NCI-H460 (cell line): Measurements from ENCODE around the gene SAMD8. TPM values are rescaled to one million over a fixed set of nuclear protein-coding genes. Genes with fewer than 3 reads are reported as not detected.

Experiments used
- DNase-seq: peaks from one replicate; pipeline ENCODE4 v3.0.0-alpha.2; 2016; ENCODE audit warnings: low read depth; ENCODE audit errors: extremely low read depth
- total RNA-seq: library from RNA; depleted of rRNA; stranded (reverse); fragments of >200 nt; shearing (Covaris generic); gene quantifications from 2 replicates; pipeline ENCODE4 v1.2.3, GENCODE V29; 2014

Gene SAMD8
- total RNA-seq, 1 experiment from 2014 or later, result 32.9 TPM

DNA sequence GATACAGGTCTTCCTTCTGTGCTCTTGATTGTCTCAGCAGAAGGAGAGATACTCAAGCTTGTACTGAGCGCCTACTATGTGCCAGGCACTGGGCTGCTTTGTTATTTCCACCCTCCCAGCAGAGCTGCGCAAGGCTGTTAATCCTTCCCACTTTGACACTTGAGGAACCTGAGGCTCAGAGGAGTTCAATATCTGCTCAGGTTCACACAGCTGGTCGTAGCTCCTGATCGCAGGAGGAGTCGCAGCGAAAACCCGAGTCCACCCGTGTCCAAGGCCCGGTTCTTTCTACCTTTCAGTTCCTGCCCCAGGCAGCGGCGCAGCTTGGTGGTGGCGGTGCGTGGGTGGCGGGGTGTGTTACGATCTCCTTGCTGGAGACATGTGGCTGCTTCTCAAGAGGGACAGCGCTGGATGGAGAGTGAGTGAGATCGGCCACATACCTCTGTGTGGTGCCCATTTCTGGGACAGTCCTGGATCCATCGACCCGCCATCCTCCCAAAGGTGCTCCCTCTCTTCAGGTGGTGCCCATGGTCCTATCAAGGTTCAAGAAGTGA lies 26.5 kb upstream of the SAMD8 start:
- no peak for DNase-seq

DNA sequence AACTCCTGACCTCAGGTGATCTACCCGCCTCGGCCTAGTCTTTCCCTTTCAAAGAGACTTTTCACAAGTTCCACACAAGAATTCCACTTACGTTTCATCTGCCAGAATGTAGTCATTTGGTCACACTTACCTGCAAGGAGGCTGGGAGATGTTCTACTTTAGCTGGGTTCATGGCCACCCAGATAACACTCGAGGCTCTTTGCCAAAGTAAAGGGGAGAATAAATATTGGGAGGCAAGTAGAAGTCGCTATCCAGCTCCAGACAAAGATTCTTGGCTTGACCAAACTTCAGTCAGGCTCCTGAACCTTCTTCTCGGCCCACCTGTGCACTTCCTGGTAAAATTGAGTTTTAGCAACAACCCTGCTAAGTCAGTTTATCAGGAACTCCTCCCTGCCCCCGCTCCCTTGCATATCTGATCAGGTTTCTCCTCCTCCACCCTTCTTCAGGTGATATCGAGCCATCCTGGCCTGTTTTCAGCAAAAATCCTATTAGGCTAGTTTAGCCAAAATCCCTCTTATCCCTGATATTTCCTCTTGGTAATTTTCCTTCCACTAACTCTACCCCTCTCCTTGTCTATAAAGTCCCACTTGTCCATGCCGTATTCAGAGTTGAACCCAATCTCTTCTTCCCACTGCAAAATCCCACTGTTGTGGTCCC lies 25.1 kb upstream of the SAMD8 start:
- DNase-seq, result no peak

- no peak for DNase-seq
These were observed 22.8 kb upstream of the SAMD8 start for GRCh38 chr10:75088640-75089039.

GRCh38 chr10:75089634-75090033 lies 21.8 kb upstream of the SAMD8 start:
- no peak for DNase-seq

DNA sequence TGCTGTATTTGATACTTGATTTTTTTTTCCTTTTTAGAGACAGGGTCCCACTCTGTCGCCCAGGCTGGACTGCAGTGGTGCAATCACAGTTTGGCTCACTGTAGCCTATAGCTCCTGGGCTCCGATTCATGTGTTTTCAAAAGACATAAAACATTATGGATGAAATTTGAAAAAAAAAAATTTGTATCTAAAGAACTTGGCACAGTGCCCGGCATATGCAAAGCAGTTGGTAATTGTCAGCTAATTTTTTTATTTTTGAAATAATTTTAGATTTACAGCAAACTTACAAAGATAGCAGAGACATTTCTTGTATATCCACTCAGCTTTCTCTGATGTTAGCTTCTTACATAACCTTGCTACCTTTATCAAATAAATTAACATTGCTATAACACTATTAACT lies 20.3 kb upstream of the SAMD8 start:
- DNase-seq, result no peak

DNA sequence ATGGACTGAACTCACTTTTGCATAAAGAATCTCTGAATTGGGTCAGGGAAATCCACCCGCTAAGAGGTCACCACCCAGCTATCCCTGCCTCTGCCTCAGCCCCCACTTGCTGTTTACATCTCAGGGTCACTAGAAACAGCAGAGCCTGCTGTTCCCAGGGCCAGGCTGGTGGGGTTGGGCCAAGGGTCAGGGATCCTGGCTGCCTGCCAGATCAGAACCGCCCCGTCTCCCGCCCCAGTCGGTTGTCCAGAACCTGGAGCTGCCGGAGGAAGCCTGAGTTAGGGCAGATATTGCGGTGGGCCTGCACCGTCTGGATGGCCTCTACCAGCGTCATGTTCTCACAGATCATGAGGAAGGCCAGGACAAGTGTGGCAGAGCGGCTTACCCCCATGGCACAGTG lies 17.0 kb upstream of the SAMD8 start:
- DNase-seq, result no peak

GRCh38 chr10:75095631-75096030 lies 15.8 kb upstream of the SAMD8 start:
- DNase-seq, result no peak

GRCh38 chr10:75096749-75097148 lies 14.7 kb upstream of the SAMD8 start:
- no peak for DNase-seq

DNA sequence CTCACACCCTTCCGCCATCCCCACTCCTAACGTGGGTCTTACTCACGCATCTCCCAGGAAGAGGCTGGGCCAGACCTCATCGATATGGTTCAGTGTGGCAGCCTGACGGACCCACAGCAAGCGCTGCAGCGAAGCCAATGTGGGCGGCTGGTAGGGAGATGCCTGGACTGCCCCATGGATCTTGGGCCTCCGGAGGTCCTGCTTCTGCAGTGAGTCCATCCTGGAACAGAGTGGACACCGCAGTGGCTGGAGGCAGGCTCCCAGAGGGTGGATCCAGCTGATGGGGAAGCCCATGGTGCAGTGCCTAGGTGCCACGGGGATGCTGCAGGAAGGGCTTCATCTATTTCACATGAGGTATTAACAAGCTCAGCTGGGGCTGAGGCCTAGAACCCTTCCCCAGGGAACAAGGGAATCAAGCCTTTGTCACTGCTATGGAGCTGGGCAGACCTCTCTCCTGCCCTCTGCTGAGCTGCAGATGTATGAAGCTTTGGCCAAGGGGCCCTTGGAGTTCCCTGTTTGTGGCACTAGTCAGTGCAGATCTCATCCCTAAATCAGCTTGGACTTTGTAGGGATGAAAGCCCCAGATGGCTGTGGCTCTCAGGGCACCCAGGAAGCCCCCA lies 13.7 kb upstream of the SAMD8 start:
- no peak for DNase-seq

GRCh38 chr10:75098902-75099673 lies 12.4 kb upstream of the SAMD8 start:
- no peak for DNase-seq

GRCh38 chr10:75099952-75100763 lies 11.3 kb upstream of the SAMD8 start:
- peak; percentile 60 for DNase-seq

DNA sequence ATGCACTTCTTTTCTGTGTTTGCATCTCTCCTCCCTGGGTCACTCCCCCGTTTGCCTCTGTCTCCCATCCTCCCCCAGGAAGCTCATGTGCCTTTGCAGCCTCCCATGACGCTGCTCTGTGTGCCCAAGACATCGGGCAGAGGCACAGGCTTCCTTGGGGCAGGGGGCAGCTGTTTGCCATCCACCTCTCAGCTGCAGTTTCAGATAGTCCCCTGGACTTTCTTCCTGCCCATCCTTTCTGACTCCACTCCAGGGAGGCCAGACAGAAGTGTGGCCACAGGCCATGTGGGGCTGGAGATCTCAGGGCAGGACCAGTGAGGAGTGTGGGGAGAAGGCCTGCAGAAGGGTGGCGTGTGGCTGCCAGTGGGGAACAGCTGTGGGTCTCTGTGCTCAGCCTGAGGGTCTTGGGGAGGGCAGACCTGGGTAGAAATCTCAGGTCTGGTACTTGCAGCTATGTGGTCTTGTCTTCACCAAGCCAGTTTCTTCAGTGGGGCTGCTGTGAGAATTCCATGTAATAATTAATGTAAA lies 10.6 kb upstream of the SAMD8 start:
- no peak for DNase-seq

DNA sequence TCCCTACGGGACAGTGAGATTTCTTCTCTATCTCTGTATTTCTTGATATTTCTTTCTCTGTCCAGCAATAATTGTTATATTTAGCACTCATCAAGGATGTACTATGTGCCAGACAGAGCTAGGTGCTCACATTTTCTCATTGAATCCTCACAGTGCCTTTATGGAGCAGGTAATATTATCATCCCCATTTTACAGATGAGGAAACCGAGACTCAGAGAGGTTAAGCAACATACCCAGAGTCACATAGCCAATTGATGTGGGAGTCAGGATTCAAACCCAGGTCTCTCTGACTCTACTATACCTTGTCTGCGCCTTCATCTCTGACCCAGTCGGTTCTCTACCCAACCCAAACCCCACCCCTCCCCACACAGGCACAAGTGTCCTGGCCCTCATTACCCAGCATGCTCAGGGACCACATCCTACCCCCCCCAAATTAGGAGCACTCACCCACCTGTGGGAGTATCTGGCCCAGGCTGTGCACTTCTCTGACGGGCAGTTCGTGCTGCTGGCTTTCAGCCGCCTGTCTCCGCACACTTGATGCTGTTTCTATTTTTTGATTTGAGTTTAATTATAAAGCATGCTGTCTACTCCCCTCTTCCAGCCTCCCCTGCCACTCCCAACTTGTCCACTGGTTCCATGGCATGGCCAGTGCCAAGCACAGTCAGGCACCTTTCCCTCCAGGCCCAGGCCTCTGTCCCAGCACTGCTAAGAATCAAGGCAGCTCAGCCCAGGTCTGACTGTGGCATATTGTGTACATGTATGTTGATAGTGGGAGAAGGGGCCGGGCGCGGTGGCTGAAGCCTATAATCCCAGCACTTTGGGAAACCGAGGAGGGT lies 9.8 kb upstream of the SAMD8 start:
- no peak for DNase-seq

DNA sequence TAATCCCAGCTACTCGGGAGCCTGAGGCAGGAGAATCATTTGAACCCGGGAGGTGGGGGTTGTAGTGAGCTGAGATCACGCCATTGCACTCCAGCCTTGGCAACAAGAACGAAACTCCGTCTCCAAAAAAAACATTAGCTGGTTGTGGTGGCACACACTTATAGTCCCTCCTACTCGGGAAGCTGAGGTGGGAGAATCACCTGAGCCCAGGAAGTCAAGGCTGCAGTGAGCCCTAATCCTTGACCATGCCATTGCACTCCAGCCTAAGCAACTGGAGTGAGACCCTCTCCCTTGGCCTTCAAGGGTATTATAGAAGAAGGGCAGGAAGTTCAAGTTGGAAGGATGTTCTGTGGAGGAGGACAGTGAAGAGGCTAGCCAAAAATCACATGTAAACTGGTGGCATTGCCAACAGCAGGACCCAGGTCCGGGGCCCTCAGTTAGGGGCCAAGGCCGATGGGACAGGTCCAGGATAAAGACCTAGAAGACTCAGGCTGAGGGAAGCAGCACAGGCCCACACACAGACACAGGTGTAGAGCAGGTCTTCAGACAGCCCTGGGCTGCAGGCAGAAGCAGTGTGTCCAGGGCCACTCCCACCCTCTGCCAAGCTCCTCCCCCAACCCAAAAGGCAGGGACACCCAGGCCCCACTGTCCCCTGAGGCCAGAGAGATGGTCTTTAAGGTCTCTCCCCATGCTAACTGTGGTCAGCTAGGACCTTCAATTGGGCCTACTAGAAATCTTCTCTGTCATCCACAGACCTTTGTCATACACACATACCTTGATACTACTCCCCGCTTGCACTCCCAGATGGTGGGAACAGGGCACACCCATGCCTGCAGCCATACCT lies 8.4 kb upstream of the SAMD8 start:
- no peak for DNase-seq

GRCh38 chr10:75103881-75104686 lies 7.4 kb upstream of the SAMD8 start:
- no peak for DNase-seq

- DNase-seq, result no peak
These were observed 6.6 kb upstream of the SAMD8 start for GRCh38 chr10:75104842-75105241.

DNA sequence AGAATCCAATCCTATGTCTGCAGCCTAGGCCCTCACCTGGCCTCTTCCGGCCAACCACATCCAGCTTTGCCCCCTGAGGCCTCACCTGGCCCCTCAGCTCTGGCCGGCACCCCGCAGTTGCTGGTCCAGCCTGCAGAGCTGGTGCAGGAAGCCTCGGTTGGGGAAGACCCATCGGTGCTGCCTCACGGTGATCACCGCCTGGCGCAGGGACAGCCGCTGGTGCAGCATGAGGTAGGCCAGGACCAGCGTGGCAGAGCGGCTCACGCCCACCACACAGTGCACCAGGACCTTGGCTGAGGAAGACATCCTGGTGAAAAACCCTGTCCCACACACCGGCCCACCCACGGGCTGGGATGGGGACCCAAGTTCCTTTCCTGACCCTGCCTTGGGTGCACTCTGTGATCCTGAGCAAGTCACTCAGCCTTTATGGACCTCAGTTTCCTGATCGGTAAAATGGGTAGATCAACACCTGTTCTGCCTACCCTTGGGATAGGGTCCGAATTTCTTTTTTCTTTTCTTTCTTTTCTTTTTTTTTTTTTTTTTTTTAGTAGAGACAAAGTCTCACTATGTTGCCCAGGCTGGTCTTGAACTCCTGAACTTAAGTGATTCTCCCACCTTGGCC lies 5.8 kb upstream of the SAMD8 start:
- no peak for DNase-seq
